Activated T-cell treated with anti-CD3 and anti-CD28 coated beads for 4 hours (primary cell): ENCODE measurements around the gene SHMT2.

ENCODE experiments used
- DNase-seq: peaks from one replicate; pipeline ENCODE4 v3.0.0-alpha.2; 2020

SHMT2 gene

GRCh38 chr12:57216014-57216911 lies 13.2 kb upstream of the SHMT2 start, which contains the start of gene NXPH4:
Gene NXPH4 (plus strand): TSS chr12:57216794. CDS start chr12:57216970, 176 bp downstream.
- peak; percentile 57 for DNase-seq

GRCh38 chr12:57216921-57217879 lies 12.3 kb upstream of the SHMT2 start:
- no peak for DNase-seq

DNA sequence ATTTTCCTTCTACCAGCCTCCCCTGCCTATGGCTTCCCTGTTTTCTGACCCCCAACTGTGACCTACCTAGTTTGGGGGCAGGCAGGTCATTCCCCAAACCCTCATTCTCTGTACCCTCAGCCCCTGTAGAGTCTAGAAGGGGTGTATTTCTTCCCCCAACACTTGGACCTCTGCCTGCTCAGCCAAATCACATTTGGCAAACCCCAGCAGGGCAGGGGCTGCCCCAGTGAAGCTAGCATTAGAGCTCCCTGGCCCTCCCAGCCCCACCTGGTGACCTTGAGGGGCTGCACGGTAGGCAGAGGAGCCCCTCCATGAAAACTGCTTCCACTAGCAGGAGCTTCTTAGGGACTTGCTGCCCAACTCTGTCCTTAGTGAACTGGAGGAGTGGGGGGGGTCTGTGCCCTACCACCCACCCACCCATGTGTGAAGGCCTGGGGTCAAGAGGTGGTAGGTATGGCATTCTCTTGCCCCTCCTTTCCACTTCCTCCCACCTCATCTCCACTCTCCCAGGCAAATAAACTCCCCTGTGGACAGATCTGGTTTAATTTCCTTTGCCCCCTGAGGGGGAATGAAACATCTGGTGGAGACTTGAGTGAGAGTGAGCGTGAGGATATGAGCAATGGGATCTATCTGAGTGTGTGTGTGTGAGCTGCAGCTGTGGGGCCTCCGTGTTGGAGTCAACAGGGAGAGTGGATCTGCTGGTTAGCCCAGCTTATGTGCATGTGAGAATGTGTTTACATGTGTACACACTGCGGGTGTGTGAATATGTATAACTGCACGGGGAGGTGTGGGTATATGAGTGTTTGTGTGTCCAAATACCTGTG lies 11.3 kb upstream of the SHMT2 start:
- DNase-seq, result no peak

GRCh38 chr12:57219205-57219992 lies 10.1 kb upstream of the SHMT2 start:
- no peak for DNase-seq

DNA sequence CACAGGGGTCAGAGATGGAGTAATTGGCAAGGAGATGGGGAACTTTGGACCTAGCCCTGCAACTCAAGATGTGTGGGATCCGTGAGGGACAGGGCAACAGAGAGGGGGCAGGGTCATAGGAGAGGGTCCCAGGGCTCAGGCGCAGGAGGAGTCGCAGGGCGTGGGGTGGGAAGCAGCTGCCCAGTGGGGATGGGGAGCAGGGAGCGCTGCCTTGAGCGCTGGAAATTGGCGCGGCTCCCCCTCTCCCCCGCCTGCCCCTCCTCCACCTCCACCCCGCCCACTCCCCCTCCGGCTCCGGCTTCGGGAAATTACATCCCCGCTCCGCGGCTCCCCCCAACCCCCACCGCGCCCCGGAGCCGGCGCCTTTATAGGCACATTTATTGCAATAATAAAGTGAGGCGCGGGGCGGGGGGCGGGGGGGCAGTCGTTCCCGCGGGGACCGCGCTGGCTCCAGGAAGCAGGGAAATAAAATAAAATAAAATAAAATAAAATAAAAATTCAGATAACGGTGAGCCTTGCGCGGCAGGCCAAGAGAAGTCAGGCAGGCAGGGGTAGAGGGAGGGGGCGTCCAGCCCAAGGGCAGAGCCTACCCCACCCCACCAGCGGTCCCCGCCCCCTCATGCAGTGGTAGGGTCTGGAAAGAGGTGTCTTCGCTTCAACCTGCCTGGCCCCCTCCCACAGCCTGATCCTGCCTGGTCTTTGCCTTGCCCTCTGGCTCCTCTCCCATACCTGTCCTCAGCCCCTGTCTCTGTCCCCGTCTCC lies 9.3 kb upstream of the SHMT2 start:
- no peak for DNase-seq

DNA sequence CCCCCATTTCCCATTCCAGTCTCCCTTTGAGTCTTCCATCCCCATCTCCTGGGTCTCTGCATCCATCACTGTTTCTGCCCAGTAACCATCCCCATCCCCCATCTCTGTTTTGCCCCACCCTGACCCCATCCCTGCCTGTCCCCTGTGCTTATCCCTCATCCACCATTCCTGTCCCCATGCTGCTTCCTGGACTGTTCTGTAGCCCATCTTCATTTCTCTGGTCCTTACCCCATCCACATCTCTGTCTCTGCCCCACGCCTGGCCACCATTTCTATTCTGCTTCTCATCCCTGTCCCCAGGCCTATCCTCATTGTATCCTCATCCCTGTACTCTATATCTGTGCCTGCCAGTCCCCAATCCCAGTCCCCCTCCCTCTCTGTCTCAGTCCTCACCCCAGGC lies 8.7 kb upstream of the SHMT2 start:
- no peak for DNase-seq

GRCh38 chr12:57221169-57221917 lies 8.2 kb upstream of the SHMT2 start:
- no peak for DNase-seq

DNA sequence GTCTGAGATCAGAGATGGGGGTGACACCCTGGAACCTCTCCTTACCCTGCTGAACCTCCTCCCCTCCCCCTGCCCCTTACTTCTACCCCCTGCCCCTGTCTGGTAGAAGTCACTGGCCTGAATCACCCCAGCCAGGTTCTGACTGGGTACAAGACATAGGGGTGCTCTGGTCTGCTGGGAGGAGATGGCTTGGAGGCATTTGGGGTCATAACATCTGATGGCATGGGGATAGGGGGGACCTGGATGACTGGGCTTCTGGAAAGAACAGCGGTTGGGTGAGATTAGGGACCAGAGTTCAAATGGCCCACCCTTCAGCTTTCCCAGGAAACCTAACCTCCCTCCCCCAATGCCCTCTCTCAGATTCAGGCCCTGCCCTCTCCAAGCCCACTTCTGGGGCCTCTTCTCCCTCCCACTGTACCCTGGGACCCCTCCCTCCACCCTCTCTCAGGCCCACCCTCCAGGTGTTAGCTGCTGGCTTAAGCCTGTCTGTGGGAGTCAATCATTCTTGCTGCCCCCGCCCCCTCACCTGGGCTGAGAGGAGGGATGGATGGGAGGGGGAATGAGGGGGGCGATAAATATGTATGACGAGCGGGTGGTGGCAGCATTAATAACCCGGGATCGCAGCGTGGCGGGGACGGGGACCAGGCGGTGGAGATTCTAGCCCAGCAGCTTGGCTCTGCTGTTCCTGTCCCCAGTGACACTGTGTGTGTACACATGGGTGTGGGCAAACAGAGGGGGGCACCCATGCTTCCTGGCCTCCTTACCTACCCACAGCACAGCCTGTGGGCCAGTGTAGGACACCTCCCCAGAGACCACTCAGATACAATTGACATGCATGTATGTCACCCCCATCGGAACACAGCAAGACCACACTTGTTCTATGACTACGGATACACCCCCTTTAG lies 7.0 kb upstream of the SHMT2 start:
- DNase-seq, result no peak

DNA sequence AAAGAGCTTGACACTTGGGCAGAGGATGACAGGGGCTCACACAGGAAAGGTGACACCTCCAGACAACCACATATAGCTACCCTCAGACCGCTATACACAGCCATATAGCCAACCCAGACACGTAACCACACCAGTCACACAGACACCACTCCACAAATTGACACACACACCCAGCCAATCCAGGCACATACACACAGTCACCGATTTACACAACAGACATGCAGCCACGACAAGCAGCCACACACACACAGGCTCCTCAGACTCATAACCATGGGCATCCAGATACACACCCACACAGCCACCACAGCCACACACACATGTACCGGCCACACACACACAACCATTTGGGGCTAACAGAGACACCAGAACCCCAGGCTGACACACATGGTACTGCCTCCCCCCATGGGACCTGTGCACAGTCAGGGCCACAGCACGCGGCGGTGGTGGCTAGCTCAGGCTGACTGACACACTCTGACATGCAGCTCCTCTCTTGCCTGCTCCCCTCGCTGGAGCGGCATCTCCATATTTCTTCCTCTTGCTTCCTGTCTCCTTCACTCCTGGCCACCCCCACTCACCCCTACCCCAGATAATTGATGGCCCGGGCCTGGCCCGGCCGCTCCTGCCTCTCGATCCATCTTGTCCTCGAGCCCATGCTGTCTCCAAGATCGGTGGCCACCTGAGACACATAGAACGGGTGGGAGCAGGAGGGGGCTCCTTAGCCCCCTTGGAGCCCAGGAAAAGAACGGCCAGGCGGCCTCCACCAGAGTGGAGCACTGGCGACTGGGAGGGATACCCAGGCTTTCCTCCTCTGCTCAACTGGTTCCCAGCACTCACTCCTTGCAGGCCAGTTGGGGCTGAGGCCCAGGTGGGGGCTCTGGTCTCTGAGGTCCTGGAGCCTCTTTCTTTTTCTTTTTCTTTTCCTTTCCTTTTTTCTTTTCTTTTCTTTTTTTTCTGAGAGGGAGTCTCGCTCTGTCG lies 6.0 kb upstream of the SHMT2 start:
- no peak for DNase-seq

DNA sequence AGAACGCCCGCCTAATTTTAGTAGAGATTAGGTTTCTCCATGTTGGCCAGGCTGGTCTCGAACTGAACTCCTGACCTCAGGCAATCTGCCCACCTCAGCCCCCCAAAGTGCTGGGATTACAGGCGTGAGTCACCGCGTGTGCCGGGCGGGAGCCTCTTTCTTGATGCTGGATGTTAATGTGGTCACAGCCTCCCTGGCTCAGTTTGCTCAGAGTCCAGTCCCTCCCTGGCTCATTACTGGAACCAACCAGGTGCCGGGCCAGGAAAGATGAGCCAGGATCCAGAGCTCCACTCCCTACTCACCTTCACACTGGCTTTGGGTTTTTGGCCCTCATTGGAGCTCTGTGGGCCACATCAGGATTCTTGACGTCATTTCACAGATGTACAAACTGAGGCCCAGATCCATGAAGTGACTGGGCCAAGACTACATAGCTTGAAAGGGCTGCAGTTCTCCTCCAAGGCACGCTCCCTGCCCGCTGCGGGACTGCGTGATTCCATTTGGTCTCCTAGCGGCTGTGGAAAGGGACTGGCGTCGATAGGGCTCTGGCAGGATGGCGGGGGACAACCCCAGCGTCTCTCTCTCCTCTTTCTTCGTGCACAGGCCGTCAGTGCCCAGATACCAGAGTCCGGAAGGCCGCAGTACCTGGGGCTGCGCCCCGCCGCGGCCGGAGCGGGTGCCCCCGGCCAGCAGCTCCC lies 5.1 kb upstream of the SHMT2 start:
- no peak for DNase-seq

- DNase-seq, result peak; percentile 43
Observed at GRCh38 chr12:57224973-57225679, 4.4 kb upstream of the SHMT2 start.

DNA sequence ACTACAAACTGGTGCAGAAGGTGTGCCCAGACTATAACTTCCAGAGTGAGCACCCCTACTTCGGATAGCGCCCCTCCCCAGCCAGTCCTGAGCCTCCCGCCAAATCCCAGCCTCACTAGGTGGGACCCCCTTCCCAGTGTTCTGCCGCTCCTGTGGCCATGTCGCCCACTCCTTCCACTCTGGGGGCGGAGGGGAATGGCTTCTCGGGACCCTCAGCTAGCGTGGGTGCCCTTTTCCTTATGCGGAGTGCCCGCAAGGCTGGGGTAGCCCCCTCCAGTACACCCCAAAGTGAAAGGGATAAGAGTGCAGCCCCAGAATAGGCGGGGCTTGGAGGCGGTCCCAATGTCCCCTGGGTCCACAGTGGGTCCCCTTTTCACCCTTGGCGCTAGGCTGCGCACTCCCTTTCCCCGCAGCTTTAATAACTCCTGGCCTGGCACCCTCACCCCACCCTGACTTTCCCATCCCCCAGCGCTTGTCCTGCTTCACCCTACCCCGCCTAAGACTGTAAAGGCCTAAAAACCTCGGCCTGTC lies 3.8 kb upstream of the SHMT2 start:
- DNase-seq, result no peak

DNA sequence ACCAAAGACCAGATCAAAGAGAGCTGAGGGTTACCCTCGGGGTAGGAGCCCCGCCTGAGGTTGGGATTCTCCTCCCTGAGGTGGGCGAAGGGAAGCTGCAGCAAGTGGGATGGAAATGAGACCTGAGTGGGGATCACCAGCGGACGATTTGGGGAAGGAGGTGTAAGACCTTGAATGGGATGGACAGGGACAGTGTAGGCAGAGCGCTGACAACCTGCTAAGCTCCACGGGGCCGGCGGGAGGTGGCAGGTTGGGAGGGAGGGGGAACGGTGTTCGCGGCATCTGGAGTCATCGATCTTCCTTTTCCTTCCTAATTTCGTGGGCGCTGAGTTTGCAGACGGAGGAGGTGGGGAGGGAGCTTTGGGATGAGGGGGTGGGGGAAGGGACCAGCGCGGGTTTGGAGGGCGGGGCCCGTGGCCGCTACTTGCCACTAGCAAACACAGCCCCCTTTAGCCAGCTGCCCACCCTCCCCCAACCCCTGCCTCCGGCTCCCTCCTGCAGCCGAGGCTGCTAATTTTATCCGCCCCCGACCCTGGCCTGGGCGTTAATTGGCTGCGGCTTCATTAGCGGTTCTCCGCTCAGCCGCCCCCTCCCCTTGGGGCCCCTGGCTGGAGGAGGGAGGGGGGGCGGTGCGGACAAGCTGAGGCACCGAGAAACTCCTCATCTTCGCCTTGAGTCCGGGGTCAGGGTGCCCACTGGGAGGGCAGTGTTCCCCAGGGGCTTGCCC lies 2.8 kb upstream of the SHMT2 start:
- DNase-seq, result no peak

DNA sequence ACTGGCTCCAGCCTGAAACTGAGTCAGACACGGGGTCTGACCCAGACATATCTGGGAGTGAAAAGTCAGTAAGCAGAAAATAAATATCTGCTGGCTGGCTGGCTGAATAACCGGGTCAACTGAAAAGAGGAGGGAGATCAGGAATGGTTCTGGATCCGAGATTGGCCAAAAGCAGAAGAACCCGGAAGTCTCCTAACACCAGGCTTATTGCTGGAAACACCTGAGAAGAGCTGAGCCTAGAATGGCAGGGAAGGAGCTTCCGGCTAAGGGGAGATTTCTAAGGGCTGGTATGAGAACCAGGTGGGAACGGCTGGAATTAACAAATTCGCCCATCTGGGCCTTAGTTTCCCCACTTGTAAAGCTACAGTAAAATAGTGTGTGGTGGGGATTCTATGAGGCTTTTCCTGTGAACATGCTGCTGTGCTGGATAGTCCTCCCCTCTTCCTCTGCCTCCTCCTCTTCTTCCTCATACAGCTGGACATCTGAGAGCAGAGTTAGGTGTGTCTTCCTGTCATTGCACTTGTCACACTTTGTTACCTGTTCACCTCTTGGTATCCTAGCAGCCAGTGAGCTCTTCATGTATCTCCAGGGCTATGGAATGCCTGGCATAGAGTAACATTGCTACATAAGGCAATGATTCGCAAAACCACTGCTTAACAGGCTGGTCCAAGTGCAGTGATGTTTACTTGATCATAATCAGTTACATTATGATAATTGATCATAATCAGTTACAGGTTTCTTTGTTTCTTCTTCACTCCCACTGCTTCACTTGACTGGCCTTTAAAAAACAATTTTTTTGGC lies 2.0 kb upstream of the SHMT2 start:
- DNase-seq, result no peak
